ENCODE data around the gene SCAP.

Gene SCAP

GRCh38 chr3:47429476-47430270, 46.1 kb downstream of the SCAP start:
- DNase-seq, result no peak

- no peak for DNase-seq
Observed at GRCh38 chr3:47428662-47429061, 47.1 kb downstream of the SCAP start.

- no peak for DNase-seq
Observed at GRCh38 chr3:47427866-47428265, 47.9 kb downstream of the SCAP start.

- no peak for DNase-seq
Observed at GRCh38 chr3:47425959-47426358, 49.8 kb downstream of the SCAP start.

- no peak for DNase-seq
Observed at GRCh38 chr3:47425383-47425778, 50.4 kb downstream of the SCAP start.

- no peak for DNase-seq
Observed at GRCh38 chr3:47424434-47425382, 51.0 kb downstream of the SCAP start.

- DNase-seq, result no peak
Observed at GRCh38 chr3:47423548-47424145, 52.1 kb downstream of the SCAP start.

GRCh38 chr3:47422743-47423142, 53.0 kb downstream of the SCAP start:
- DNase-seq, result no peak

GRCh38 chr3:47421741-47422649, 53.7 kb downstream of the SCAP start:
- peak; percentile 28 for DNase-seq

GRCh38 chr3:47420511-47421484, 54.9 kb downstream of the SCAP start:
- peak; percentile 76 for DNase-seq

- no peak for DNase-seq
Observed at GRCh38 chr3:47420044-47420430, 55.7 kb downstream of the SCAP start.

GRCh38 chr3:47419083-47420043, 56.4 kb downstream of the SCAP start:
- DNase-seq, result no peak

- DNase-seq, result peak; percentile 11
Observed at GRCh38 chr3:47418167-47419082, 57.3 kb downstream of the SCAP start.

- DNase-seq, result peak; percentile 2
Observed at GRCh38 chr3:47416041-47416440, 59.7 kb downstream of the SCAP start.

- no peak for DNase-seq
Observed at GRCh38 chr3:47414666-47415587, 60.8 kb downstream of the SCAP start.

GRCh38 chr3:47414161-47414564, 61.6 kb downstream of the SCAP start:
- peak; percentile 33 for DNase-seq

- no peak for DNase-seq
Observed at GRCh38 chr3:47413751-47414150, 62.0 kb downstream of the SCAP start.
